ENCODE results near the gene HCLS1.

- TF ChIP-seq CTCF (IDR thresholded peaks at IDR 0.05): no peak
- TF ChIP-seq EZH2 (IDR thresholded peaks at IDR 0.05; ENCODE audit: borderline replicate concordance, insufficient read depth, low read depth, low read length, poor library complexity, severe bottlenecking): no peak
Measured at GRCh38 chr3:121661376-121661775, 673 bp upstream of the HCLS1 start.

Data from B cell (primary cell).